K562 (cell line): Measurements from ENCODE around the gene TRAPPC12. TPM values are rescaled to one million over a fixed set of nuclear protein-coding genes. Genes with fewer than 3 reads are reported as not detected.

Source experiments
- ATAC-seq: fragments of 200-7000 bp; cut with Tn5 transposase; 3 replicates; pipeline ENCODE4 v1.9.1; 2020; ENCODE audit warnings: moderate library complexity
- BruUV-seq: library from RNA; stranded (reverse); fragments of 400-500 nt; replicated peaks from 2 replicates; lab custom pipeline; 2021; lab: Mats Ljungman, UMichigan
- CTCF ChIA-PET: fragments of 300-600 bp; formaldehyde crosslinking; extraction: SDS; loops from one replicate; lab custom pipeline; 2021; ENCODE audit warnings: low intra/inter-chr PET ratio; lab: Yijun Ruan, JAX
- POLR2A ChIA-PET: fragments of 300-600, 350-650 bp; sonication (Branson Sonifier 250); formaldehyde crosslinking; extraction: SDS; loops from one replicate; lab custom pipeline; 2021; ENCODE audit warnings: antibody characterized with exemption, inconsistent platforms; lab: Yijun Ruan, JAX
- DNase-seq, 4 experiments: peaks; one replicate each; pipeline versions ENCODE4 v3.0.0 to v3.0.0-alpha.2; 2011 to 2018; ENCODE audit warnings: low spot score in 3 of 4, mixed read lengths in 3 of 4; ENCODE audit errors: extremely low read depth in 1 of 4
- FAIRE-seq: peaks from 2 replicates; lab custom pipeline; 2011; peaks lifted over from hg19 to GRCh38; lab: Jason Lieb, UNC
- H2AFZ ChIP-seq: 2 replicates; pipeline ENCODE4 v1.6.0; 2011; ENCODE audit warnings: low read depth, low read length, control low read depth, inconsistent platforms
- H3K27ac ChIP-seq: fragments of 200-600 bp; 3 replicates; pipeline ENCODE4 v1.8.0; 2011; ENCODE audit warnings: low read depth, mild to moderate bottlenecking, control low read depth, inconsistent platforms, low read length, moderate library complexity, mixed read lengths; ENCODE audit errors: extremely low read depth
- H3K27me3 ChIP-seq, 2 experiments: fragments of 300-600 bp in 1 of 2; 2 replicates in 1 of 2; 3 replicates in 1 of 2; pipeline versions ENCODE4 v1.6.0 to v1.8.0; 2011; ENCODE audit warnings: inconsistent platforms in 2 of 2, low read length in 2 of 2, mild to moderate bottlenecking in 1 of 2, mixed read lengths in 1 of 2, moderate library complexity in 1 of 2; ENCODE audit not compliant: control insufficient read depth in 2 of 2, insufficient read depth in 2 of 2
- H3K36me3 ChIP-seq: fragments of 300-600 bp; 3 replicates; pipeline ENCODE4 v1.8.0; 2011; ENCODE audit warnings: mild to moderate bottlenecking, low read length, inconsistent platforms; ENCODE audit not compliant: control insufficient read depth, insufficient read depth
- H3K4me1 ChIP-seq, 2 experiments: fragments of 200-600 bp in 1 of 2; replicated peaks in 1 of 2; 2 replicates in 1 of 2; 3 replicates in 1 of 2; pipeline versions ENCODE4 v1.5.1 to v1.8.0; 2011; ENCODE audit warnings: inconsistent platforms in 2 of 2, low read length in 2 of 2, mild to moderate bottlenecking in 1 of 2, mixed read lengths in 1 of 2, moderate library complexity in 1 of 2; ENCODE audit not compliant: control insufficient read depth in 2 of 2, insufficient read depth in 2 of 2
- H3K4me2 ChIP-seq: 2 replicates; pipeline ENCODE4 v1.6.1; 2011; ENCODE audit warnings: low read length, control low read depth, inconsistent platforms, mixed read lengths; ENCODE audit not compliant: insufficient read depth
- H3K4me3 ChIP-seq: fragments of 200-600 bp; sonication (generic), shearing (Covaris generic); 2 replicates; pipeline ENCODE4 v1.5.1; 2016; ENCODE audit warnings: control low read depth, inconsistent platforms
- H3K79me2 ChIP-seq: fragments of 200-600 bp; 3 replicates; pipeline ENCODE4 v1.8.0; 2011; ENCODE audit warnings: low read length, inconsistent platforms; ENCODE audit not compliant: control insufficient read depth, insufficient read depth
- H3K9ac ChIP-seq, 2 experiments: 2 replicates each; pipeline versions ENCODE4 v1.6.0 to v1.6.1; 2011; ENCODE audit warnings: low read depth in 2 of 2, low read length in 2 of 2, control low read depth in 1 of 2, inconsistent platforms in 1 of 2, mild to moderate bottlenecking in 1 of 2, mixed read lengths in 1 of 2; ENCODE audit not compliant: insufficient read depth in 1 of 2
- H3K9me1 ChIP-seq: one replicate; pipeline ENCODE4 v1.6.0; 2011; ENCODE audit warnings: inconsistent platforms, mild to moderate bottlenecking, low read length, moderate library complexity; ENCODE audit not compliant: control insufficient read depth, insufficient read depth
- H3K9me3 ChIP-seq: replicated peaks from 2 replicates; pipeline ENCODE4 v1.5.1; 2011; ENCODE audit warnings: low read depth, low read length, inconsistent platforms; ENCODE audit not compliant: control insufficient read depth, insufficient read depth
- H4K20me1 ChIP-seq: replicated peaks from 2 replicates; pipeline ENCODE4 v1.6.1; 2011; ENCODE audit warnings: low read length, inconsistent platforms, mixed read lengths; ENCODE audit not compliant: control insufficient read depth, insufficient read depth
- BRD9 ChIP-seq: fragments of 450-650 bp; IDR thresholded peaks from 2 replicates; pipeline ENCODE4 v1.6.1; 2018; ENCODE audit warnings: low read depth; ENCODE audit not compliant: partially characterized antibody
- DPF2 ChIP-seq: fragments of 450-650 bp; IDR thresholded peaks from 2 replicates; pipeline ENCODE4 v1.6.1; 2016
- EP400 ChIP-seq: fragments of 450-650 bp; IDR thresholded peaks from 2 replicates; pipeline ENCODE4 v1.6.1; 2017; ENCODE audit warnings: antibody characterized with exemption, mild to moderate bottlenecking, moderate library complexity
- MCM3 ChIP-seq: fragments of 450-650 bp; IDR thresholded peaks from 2 replicates; pipeline ENCODE4 v1.6.1; 2016
- SRSF9 ChIP-seq: fragments of 200-400 bp; formaldehyde crosslinking; IDR thresholded peaks from 2 replicates; pipeline ENCODE4 v1.6.1; 2017; ENCODE audit warnings: low read depth, low read length, borderline replicate concordance
- ZNF311 ChIP-seq: fragments of 250-450 bp; sonication (Bioruptor Pico); IDR thresholded peaks from 2 replicates; pipeline ENCODE4 v1.4.0; 2020; ENCODE audit warnings: mild to moderate bottlenecking, moderate library complexity
- ZNF561 ChIP-seq: fragments of 450-650 bp; formaldehyde crosslinking; conservative IDR thresholded peaks from 2 replicates; pipeline ENCODE4 v1.4.0; 2020; ENCODE audit warnings: mild to moderate bottlenecking, moderate library complexity
- WGBS: fragments of 100-300 bp; shearing (Covaris generic); methylation state at CpG from one replicate; pipeline ENCODE4 v1.1.6; 2016; ENCODE audit warnings: low coverage, mixed read lengths; ENCODE audit not compliant: insufficient coverage; ENCODE audit errors: missing lambda C conversion rate; 5-methylcytosine and 5-hydroxymethylcytosine counted together
- in situ Hi-C: fragments of 300-500 bp; cut with MboI; formaldehyde crosslinking; loops from 4 replicates; pipeline ENCODE4 v1.15.0; 2018; ENCODE audit warnings: inconsistent platforms, mixed read lengths
- intact Hi-C: fragments of 100-400 bp; cut with micrococcal nuclease; formaldehyde crosslinking; loops from 2 replicates; pipeline ENCODE4 v1.14.2; 2022
- polyA plus RNA-seq, 8 experiments: library from polyadenylated mRNA; depleted of rRNA in 4 of 8; stranded (reverse) in 5 of 8; unstranded in 3 of 8; fragments of >200 nt; fragmentation: Nextera tagmentation in 2 of 8; fragmentation: Illumina TruSeq in 1 of 8; extraction: Ambion mirVana in 2 of 8; extraction: Trizol in 1 of 8; gene quantifications; 2 replicates each; pipeline versions ENCODE4 v1.2.1 to v1.2.3, GENCODE V29; 2011 to 2014; ENCODE audit warnings: inconsistent platforms in 1 of 8, missing spikeins in 1 of 8
- total RNA-seq, 7 experiments: library from RNA; depleted of rRNA in 6 of 7; stranded (reverse); fragments of >200 nt in 6 of 7; fragmentation: Illumina TruSeq in 2 of 7; extraction: Trizol in 2 of 7; gene quantifications; 2 replicates each; pipeline versions ENCODE4 v1.2.1 to v1.2.3, GENCODE V29; 2011 to 2021; ENCODE audit warnings: low replicate concordance in 1 of 7
- TF ChIP-seq, protein P1 (sequence below), 2 experiments: fragments of 450-650 bp in 1 of 2; sonication (generic) in 1 of 2; formaldehyde crosslinking in 1 of 2; IDR thresholded peaks; 2 replicates each; pipeline versions ENCODE4 v1.7.1 to v1.9.0; 2016 to 2022; ENCODE audit warnings: inconsistent platforms in 1 of 2, mild to moderate bottlenecking in 1 of 2, missing genetic modification reagents in 1 of 2
- TF ChIP-seq, protein P2 (sequence below): fragments of 450-650 bp; conservative IDR thresholded peaks from 2 replicates; pipeline ENCODE4 v1.6.1; 2016; ENCODE audit warnings: missing genetic modification characterization, low read depth, mild to moderate bottlenecking, missing compliant biosample characterization, moderate library complexity

Gene TRAPPC12
- total and polyA plus RNA-seq, 9 of the 15 experiments (the other 6 are each of a cell fraction or from before 2014, with no cell fraction given): 8.0 to 75.2 (median 39.1) TPM

DNA sequence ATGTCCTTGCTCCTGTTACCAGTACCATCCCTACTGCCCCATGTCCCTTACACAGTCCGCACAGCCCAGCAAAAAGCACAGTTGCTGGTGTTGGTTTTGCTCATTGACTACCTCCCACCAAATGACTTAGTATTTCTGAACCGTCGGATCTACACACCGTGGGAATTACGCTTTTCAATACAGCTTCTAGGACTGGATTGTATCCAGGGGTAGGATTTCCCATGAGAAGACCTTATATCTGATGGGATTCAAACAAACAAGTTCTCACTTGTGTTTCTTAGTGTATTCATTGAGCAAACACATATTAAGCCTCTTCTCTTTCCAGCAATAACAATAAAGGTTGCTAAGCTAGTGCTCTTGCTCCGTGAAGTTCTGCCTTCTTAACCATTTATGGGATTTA lies 25.8 kb downstream of the TRAPPC12 start:
- BruUV-seq: no TSS peak
- Histone ChIP-seq H3K36me3 (peaks cover 58% of the 10 kb centered on the region), H3K9me1 (no peaks in the 10 kb centered on the region), H3K79me2 (no peaks in the 10 kb centered on the region; the same call in 2 of the 3 replicates), H3K27ac (no peak overlapping the region), H3K4me2 (no peak overlapping the region), H3K4me1 (peaks cover 0 to 7% of the 10 kb centered on the region in 2 experiments; a peak in 2 of 5 replicates), H3K9ac (no peak overlapping the region), H3K4me3 (no peak overlapping the region), H3K27me3 (no peaks in the 10 kb centered on the region), H2AFZ (no peak overlapping the region), H4K20me1 (no peaks in the 10 kb centered on the region; the same call in 1 of the 2 replicates), H3K9me3 (no peaks in the 10 kb centered on the region)
- 97% methylated on average over 6 of the region's 6 CpGs for WGBS
- in situ Hi-C loops (no loop called here), intact Hi-C loops (no loop called here)
- FAIRE-seq (no peak), DNase-seq (no peak), ATAC-seq (no peak)
- ChIA-PET POLR2A (interaction anchor here (1.2 kb wide), 1 partner anchor 10 kb away, joined by 3 read pairs; no protein-coding TSS in a partner anchor), CTCF (no interaction called here)
- TF ChIP-seq, protein P1, sequence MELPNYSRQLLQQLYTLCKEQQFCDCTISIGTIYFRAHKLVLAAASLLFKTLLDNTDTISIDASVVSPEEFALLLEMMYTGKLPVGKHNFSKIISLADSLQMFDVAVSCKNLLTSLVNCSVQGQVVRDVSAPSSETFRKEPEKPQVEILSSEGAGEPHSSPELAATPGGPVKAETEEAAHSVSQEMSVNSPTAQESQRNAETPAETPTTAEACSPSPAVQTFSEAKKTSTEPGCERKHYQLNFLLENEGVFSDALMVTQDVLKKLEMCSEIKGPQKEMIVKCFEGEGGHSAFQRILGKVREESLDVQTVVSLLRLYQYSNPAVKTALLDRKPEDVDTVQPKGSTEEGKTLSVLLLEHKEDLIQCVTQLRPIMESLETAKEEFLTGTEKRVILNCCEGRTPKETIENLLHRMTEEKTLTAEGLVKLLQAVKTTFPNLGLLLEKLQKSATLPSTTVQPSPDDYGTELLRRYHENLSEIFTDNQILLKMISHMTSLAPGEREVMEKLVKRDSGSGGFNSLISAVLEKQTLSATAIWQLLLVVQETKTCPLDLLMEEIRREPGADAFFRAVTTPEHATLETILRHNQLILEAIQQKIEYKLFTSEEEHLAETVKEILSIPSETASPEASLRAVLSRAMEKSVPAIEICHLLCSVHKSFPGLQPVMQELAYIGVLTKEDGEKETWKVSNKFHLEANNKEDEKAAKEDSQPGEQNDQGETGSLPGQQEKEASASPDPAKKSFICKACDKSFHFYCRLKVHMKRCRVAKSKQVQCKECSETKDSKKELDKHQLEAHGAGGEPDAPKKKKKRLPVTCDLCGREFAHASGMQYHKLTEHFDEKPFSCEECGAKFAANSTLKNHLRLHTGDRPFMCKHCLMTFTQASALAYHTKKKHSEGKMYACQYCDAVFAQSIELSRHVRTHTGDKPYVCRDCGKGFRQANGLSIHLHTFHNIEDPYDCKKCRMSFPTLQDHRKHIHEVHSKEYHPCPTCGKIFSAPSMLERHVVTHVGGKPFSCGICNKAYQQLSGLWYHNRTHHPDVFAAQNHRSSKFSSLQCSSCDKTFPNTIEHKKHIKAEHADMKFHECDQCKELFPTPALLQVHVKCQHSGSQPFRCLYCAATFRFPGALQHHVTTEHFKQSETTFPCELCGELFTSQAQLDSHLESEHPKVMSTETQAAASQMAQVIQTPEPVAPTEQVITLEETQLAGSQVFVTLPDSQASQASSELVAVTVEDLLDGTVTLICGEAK (IDR thresholded peaks at IDR 0.05): no peak
- TF ChIP-seq, protein P1 (CRISPR knock-in tag; IDR thresholded peaks at IDR 0.05): no peak
- TF ChIP-seq, protein P2, sequence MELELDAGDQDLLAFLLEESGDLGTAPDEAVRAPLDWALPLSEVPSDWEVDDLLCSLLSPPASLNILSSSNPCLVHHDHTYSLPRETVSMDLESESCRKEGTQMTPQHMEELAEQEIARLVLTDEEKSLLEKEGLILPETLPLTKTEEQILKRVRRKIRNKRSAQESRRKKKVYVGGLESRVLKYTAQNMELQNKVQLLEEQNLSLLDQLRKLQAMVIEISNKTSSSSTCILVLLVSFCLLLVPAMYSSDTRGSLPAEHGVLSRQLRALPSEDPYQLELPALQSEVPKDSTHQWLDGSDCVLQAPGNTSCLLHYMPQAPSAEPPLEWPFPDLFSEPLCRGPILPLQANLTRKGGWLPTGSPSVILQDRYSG (tag): no peak
- TF ChIP-seq MCM3 (no peak), DPF2 (no peak), EP400 (no peak), BRD9 (no peak), SRSF9 (no peak), ZNF561 (CRISPR knock-in tag) (no peak), ZNF311 (CRISPR knock-in tag) (no peak)
